Pancreas (tissue), 10 donors: Measurements from ENCODE around the gene DBT. TPM values are rescaled to one million over a fixed set of nuclear protein-coding genes. Genes with fewer than 3 reads are reported as not detected.

Source experiments
- ATAC-seq, 4 donors: fragments of 200-7000 bp; cut with Tn5 transposase; one replicate each; pipeline versions ENCODE4 v1.8.0 to v1.9.1; 2020; ENCODE audit warnings: mild to moderate bottlenecking in 4 of 4, moderate library complexity in 4 of 4
- DNase-seq, 6 donors: peaks; one replicate each; pipeline ENCODE4 v3.0.0-alpha.2; 2020
- FAIRE-seq: peaks from 2 replicates; lab custom pipeline; 2012; peaks lifted over from hg19 to GRCh38; lab: Jason Lieb, UNC
- H3K27ac ChIP-seq, 4 donors: fragments of 200-600 bp; sonication (generic); 1 replicate in 3 of 4; 2 replicates in 1 of 4; pipeline versions ENCODE4 v1.5.0 to v1.8.0; 2020
- H3K27me3 ChIP-seq, 4 donors: fragments of 200-600 bp; one replicate each; pipeline ENCODE4 v1.8.0; 2021
- H3K36me3 ChIP-seq, 3 donors: fragments of 200-600 bp; sonication (generic) in 1 of 3; one replicate each; pipeline versions ENCODE4 v1.5.0 to v1.8.0; 2020 to 2021
- H3K4me1 ChIP-seq, 3 donors: fragments of 200-600 bp; one replicate each; pipeline ENCODE4 v1.8.0; 2021
- H3K4me3 ChIP-seq, 4 donors: fragments of 200-600 bp; sonication (generic) in 2 of 4; one replicate each; pipeline versions ENCODE4 v1.5.0 to v1.8.0; 2020 to 2021
- H3K9me3 ChIP-seq, 4 donors: fragments of 200-600 bp; one replicate each; pipeline ENCODE4 v1.8.0; 2021
- CTCF ChIP-seq, 4 donors: fragments of 200-600 bp; sonication (generic) in 3 of 4; IDR thresholded peaks; one replicate each; pipeline versions ENCODE4 v1.5.0 to v1.8.0; 2021; ENCODE audit warnings: antibody characterized with exemption in 4 of 4
- WGBS, 2 donors: extraction: QIAGEN DNeasy Blood & Tissue Kit; methylation state at CpG; one replicate each; pipeline ENCODE4 v1.1.7; 2013; 5-methylcytosine and 5-hydroxymethylcytosine counted together
- intact Hi-C, 3 donors: fragments of 100-400 bp; cut with DNase I; formaldehyde crosslinking; loops; one replicate each; pipeline versions ENCODE4 v1.11.1 to v1.14.2; 2022
- polyA plus RNA-seq, 2 donors: library from polyadenylated mRNA; stranded (reverse); fragments of 200-250 nt; gene quantifications; one replicate each; pipeline ENCODE4 v1.2.3, GENCODE V29; 2013
- total RNA-seq, 6 donors: library from RNA; stranded (reverse); fragmentation: NEBNext Ultra II Directional in 4 of 6; extraction: Animal tissue kit (Norgen Biotek cat#: 25700) in 4 of 6; gene quantifications; one replicate each; pipeline versions ENCODE4 v1.2.1 to v1.2.4, GENCODE V29; 2021 to 2023
- donor health status: healthy with polysubstance abuse.
- donor health status: DM: no; HTN: no; CAD: no; lungs with moderate emphysema.
- donor health status: DM: no; HTN: no; CAD: no.
- donor health status: control.
- donor health status: control.
- donor health status: Bipolar disorder and iron deficiency.
- donor health status: DM: yes; HTN: yes; CAD: no.
- donor health status: DM: no; HTN: no; CAD: no.
- donor health status: DM: no; HTN: no; CAD: no.
- donor health status: DM: yes; HTN: yes; CAD: no.

Gene DBT
- total and polyA plus RNA-seq, 8 donors: 1.7 to 12.8 (median 8.9) TPM

GRCh38 chr1:100232156-100232555 lies 17.5 kb downstream of the DBT start:
- no peak for TF ChIP-seq CTCF (IDR thresholded peaks at IDR 0.05)
- Histone ChIP-seq H3K9me3 (no peaks in the 10 kb centered on the region), H3K4me1 (no peaks in the 10 kb centered on the region), H3K4me3 (no peak overlapping the region), H3K27me3 (no peaks in the 10 kb centered on the region), H3K36me3 (peaks cover 0 to 16% (median 4%) of the 10 kb centered on the region in 3 donors), H3K27ac (no peak overlapping the region)
- ATAC-seq: no peak
- 97 to 100% methylated on average over 1 of the region's 1 CpG for WGBS, 2 donors
- intact Hi-C loops: no loop called here
- no peak for FAIRE-seq
- no peak for DNase-seq

- H3K27me3 ChIP-seq: no peaks in the 10 kb centered on the region
- DNase-seq: no peak
- no peak for ATAC-seq
- no peak for TF ChIP-seq CTCF (IDR thresholded peaks at IDR 0.05)
- no peak overlapping the region for H3K27ac ChIP-seq
- H3K9me3 ChIP-seq: no peaks in the 10 kb centered on the region
- no peak overlapping the region for H3K4me3 ChIP-seq
- no peak for FAIRE-seq
- intact Hi-C loops: no loop called here
- 96 to 98% methylated on average over 2 of the region's 2 CpGs for WGBS, 2 donors
- H3K36me3 ChIP-seq: peaks cover 0 to 13% (median 0%) of the 10 kb centered on the region in 3 donors
- no peaks in the 10 kb centered on the region for H3K4me1 ChIP-seq
Measured at GRCh38 chr1:100231721-100232120, 17.9 kb downstream of the DBT start.

GRCh38 chr1:100230765-100231164 lies 18.9 kb downstream of the DBT start:
- no peak for TF ChIP-seq CTCF (IDR thresholded peaks at IDR 0.05)
- FAIRE-seq (no peak), ATAC-seq (no peak), DNase-seq (no peak)
- Histone ChIP-seq H3K4me3 (no peak overlapping the region), H3K27me3 (no peaks in the 10 kb centered on the region), H3K9me3 (no peaks in the 10 kb centered on the region), H3K36me3 (peaks cover 0 to 11% (median 0%) of the 10 kb centered on the region in 3 donors), H3K27ac (no peak overlapping the region), H3K4me1 (no peaks in the 10 kb centered on the region)
- WGBS, 2 donors: 84 to 88% methylated on average over 2 of the region's 2 CpGs
- intact Hi-C loops: no loop called here

- 34 to 38% methylated on average over 4 of the region's 4 CpGs for WGBS, 2 donors
- Histone ChIP-seq H3K27me3 (no peaks in the 10 kb centered on the region), H3K9me3 (no peaks in the 10 kb centered on the region), H3K36me3 (peaks cover 0 to 9% (median 0%) of the 10 kb centered on the region in 3 donors), H3K4me3 (no peak overlapping the region), H3K27ac (no peak overlapping the region), H3K4me1 (no peaks in the 10 kb centered on the region)
- TF ChIP-seq CTCF (IDR thresholded peaks at IDR 0.05): no peak
- DNase-seq (no peak), FAIRE-seq (no peak), ATAC-seq (peak in 1 of 4 donors; percentile 28)
- intact Hi-C loops: no loop called here
Measured at GRCh38 chr1:100229681-100230443, 19.8 kb downstream of the DBT start.

GRCh38 chr1:100222428-100222827 lies 27.2 kb downstream of the DBT start:
- ATAC-seq (no peak), FAIRE-seq (no peak), DNase-seq (no peak)
- Histone ChIP-seq H3K4me3 (no peak overlapping the region), H3K27ac (no peak overlapping the region), H3K9me3 (no peaks in the 10 kb centered on the region), H3K4me1 (no peaks in the 10 kb centered on the region), H3K36me3 (no peaks in the 10 kb centered on the region), H3K27me3 (no peaks in the 10 kb centered on the region)
- intact Hi-C loops: no loop called here
- no peak for TF ChIP-seq CTCF (IDR thresholded peaks at IDR 0.05)
